Uterus (tissue), 4 donors: Measurements from ENCODE around the gene RALGPS1. TPM values are rescaled to one million over a fixed set of nuclear protein-coding genes. Genes with fewer than 3 reads are reported as not detected.
A peak's percentile ranks its signal among the peaks of the same experiment; 100 is the strongest.

Source experiments
- DNase-seq, 2 donors: peaks; one replicate each; pipeline ENCODE4 v3.0.0-alpha.2; 2019 to 2020
- H3K27ac ChIP-seq, 2 donors: fragments of 200-600 bp; sonication (generic); 1 replicate in 1 of 2; 2 replicates in 1 of 2; pipeline ENCODE4 v1.5.1; 2016 to 2018
- H3K27me3 ChIP-seq, 2 donors: fragments of 200-600 bp; sonication (generic); one replicate each; pipeline ENCODE4 v1.5.1; 2018 to 2019; ENCODE audit warnings: control low read depth in 1 of 2
- H3K36me3 ChIP-seq, 2 donors: fragments of 200-600 bp; sonication (generic); one replicate each; pipeline ENCODE4 v1.5.1; 2019; ENCODE audit warnings: control low read depth in 1 of 2
- H3K4me1 ChIP-seq, 2 donors: fragments of 200-600 bp; sonication (generic); one replicate each; pipeline ENCODE4 v1.5.1; 2018 to 2019; ENCODE audit warnings: control low read depth in 1 of 2
- H3K4me3 ChIP-seq, 2 donors: fragments of 200-600 bp; sonication (generic); 1 replicate in 1 of 2; 2 replicates in 1 of 2; pipeline ENCODE4 v1.5.1; 2018 to 2019; ENCODE audit warnings: mild to moderate bottlenecking in 1 of 2
- H3K9me3 ChIP-seq, 2 donors: fragments of 200-600 bp; sonication (generic); one replicate each; pipeline ENCODE4 v1.5.1; 2019; ENCODE audit warnings: control low read depth in 1 of 2
- POLR2A ChIP-seq, 2 donors: fragments of 450-650 bp; IDR thresholded peaks; one replicate each; pipeline ENCODE4 v1.6.1; 2016; ENCODE audit warnings: antibody characterized with exemption in 2 of 2, mild to moderate bottlenecking in 1 of 2, moderate library complexity in 1 of 2
- intact Hi-C: fragments of 100-400 bp; cut with DNase I; formaldehyde crosslinking; loops from one replicate; pipeline ENCODE4 v1.15.1; 2023; ENCODE audit warnings: low total_unique reads
- total RNA-seq, 4 donors: library from RNA; depleted of rRNA in 3 of 4; stranded (reverse); fragments of >200 nt in 3 of 4; gene quantifications; one replicate each; pipeline versions ENCODE4 v1.1.0 to v1.2.4, GENCODE V29; 2014 to 2023
- TF ChIP-seq, protein P1 (sequence below), 4 experiments: fragments of 200-600 bp in 2 of 4; fragments of 450-650 bp in 2 of 4; sonication (generic) in 2 of 4; IDR thresholded peaks; one replicate each; pipeline ENCODE4 v1.5.1; 2016 to 2019; ENCODE audit warnings: antibody characterized with exemption in 4 of 4, mild to moderate bottlenecking in 2 of 4, moderate library complexity in 1 of 4
- donor health status: DM: yes; HTN: yes; CAD: no.

The RALGPS1 gene
- total RNA-seq, 4 donors from 2014 or later: 8.5 to 16.7 (median 14.5) TPM

GRCh38 chr9:127129073-127129717 lies 214.6 kb downstream of the RALGPS1 start:
- H3K4me1 ChIP-seq: peaks cover 0 to 10% of the 10 kb centered on the region in 2 donors
- H3K36me3 ChIP-seq: no peaks in the 10 kb centered on the region
- H3K4me3 ChIP-seq: no peak overlapping the region
- no peak for DNase-seq
- peak overlapping the region; percentile 37 to 97 for H3K27ac ChIP-seq
- intact Hi-C loops: no loop called here
- no peaks in the 10 kb centered on the region for H3K27me3 ChIP-seq
- TF ChIP-seq, protein P1, sequence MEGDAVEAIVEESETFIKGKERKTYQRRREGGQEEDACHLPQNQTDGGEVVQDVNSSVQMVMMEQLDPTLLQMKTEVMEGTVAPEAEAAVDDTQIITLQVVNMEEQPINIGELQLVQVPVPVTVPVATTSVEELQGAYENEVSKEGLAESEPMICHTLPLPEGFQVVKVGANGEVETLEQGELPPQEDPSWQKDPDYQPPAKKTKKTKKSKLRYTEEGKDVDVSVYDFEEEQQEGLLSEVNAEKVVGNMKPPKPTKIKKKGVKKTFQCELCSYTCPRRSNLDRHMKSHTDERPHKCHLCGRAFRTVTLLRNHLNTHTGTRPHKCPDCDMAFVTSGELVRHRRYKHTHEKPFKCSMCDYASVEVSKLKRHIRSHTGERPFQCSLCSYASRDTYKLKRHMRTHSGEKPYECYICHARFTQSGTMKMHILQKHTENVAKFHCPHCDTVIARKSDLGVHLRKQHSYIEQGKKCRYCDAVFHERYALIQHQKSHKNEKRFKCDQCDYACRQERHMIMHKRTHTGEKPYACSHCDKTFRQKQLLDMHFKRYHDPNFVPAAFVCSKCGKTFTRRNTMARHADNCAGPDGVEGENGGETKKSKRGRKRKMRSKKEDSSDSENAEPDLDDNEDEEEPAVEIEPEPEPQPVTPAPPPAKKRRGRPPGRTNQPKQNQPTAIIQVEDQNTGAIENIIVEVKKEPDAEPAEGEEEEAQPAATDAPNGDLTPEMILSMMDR (IDR thresholded peaks at IDR 0.05): no peak
- no peak for TF ChIP-seq POLR2A (IDR thresholded peaks at IDR 0.05)
- H3K9me3 ChIP-seq: no peaks in the 10 kb centered on the region

GRCh38 chr9:127129718-127130085 lies 215.1 kb downstream of the RALGPS1 start:
- H3K27ac ChIP-seq: peak overlapping the region; percentile 37 to 97
- H3K4me3 ChIP-seq: no peak overlapping the region
- no peak for DNase-seq
- intact Hi-C loops: no loop called here
- no peaks in the 10 kb centered on the region for H3K36me3 ChIP-seq
- peaks cover under 1 to 12% of the 10 kb centered on the region in 2 donors for H3K4me1 ChIP-seq
- H3K9me3 ChIP-seq: no peaks in the 10 kb centered on the region
- TF ChIP-seq, protein P1 (IDR thresholded peaks at IDR 0.05): no peak
- TF ChIP-seq POLR2A (IDR thresholded peaks at IDR 0.05): no peak
- no peaks in the 10 kb centered on the region for H3K27me3 ChIP-seq

DNA sequence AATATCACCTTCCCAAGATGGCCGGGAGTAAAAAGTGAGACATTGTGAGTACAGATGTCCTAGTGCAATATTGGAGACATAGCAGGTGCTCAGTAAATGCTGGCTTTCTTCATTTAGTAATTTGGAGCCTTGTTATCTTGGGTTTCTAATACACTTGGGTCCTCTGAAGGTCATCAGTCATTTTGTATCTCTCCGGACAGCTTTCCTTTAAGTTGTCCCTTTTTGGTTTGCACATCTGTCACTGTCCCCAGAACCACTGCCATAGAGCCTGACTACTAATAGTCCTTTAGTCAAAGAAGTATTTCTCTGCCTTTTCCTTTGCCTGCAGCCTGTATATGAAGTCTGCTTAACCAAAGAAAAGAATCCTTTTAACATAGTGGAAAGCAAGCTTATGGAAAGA lies 215.7 kb downstream of the RALGPS1 start:
- intact Hi-C loops: no loop called here
- DNase-seq: no peak
- Histone ChIP-seq H3K4me3 (no peak overlapping the region), H3K27ac (peak overlapping the region in 1 of 2 donors; percentile 97), H3K4me1 (peaks cover 6 to 18% of the 10 kb centered on the region in 2 donors), H3K27me3 (no peaks in the 10 kb centered on the region), H3K36me3 (no peaks in the 10 kb centered on the region), H3K9me3 (no peaks in the 10 kb centered on the region)
- TF ChIP-seq, protein P1 (IDR thresholded peaks at IDR 0.05): no peak
- no peak for TF ChIP-seq POLR2A (IDR thresholded peaks at IDR 0.05)

GRCh38 chr9:127130661-127131538 lies 216.3 kb downstream of the RALGPS1 start:
- no peaks in the 10 kb centered on the region for H3K36me3 ChIP-seq
- H3K4me3 ChIP-seq: no peak overlapping the region
- DNase-seq: peak; percentile 70 to 77
- H3K27me3 ChIP-seq: no peaks in the 10 kb centered on the region
- TF ChIP-seq POLR2A (IDR thresholded peaks at IDR 0.05): no peak
- TF ChIP-seq, protein P1 (IDR thresholded peaks at IDR 0.05): no peak
- no peaks in the 10 kb centered on the region for H3K9me3 ChIP-seq
- intact Hi-C loops: no loop called here
- peaks cover 7 to 22% of the 10 kb centered on the region in 2 donors for H3K4me1 ChIP-seq
- H3K27ac ChIP-seq: peak overlapping the region; percentile 84 to 97

GRCh38 chr9:127131871-127132270 lies 217.3 kb downstream of the RALGPS1 start:
- H3K9me3 ChIP-seq: no peaks in the 10 kb centered on the region
- TF ChIP-seq, protein P1 (IDR thresholded peaks at IDR 0.05): no peak
- TF ChIP-seq POLR2A (IDR thresholded peaks at IDR 0.05): no peak
- DNase-seq: peak in 1 of 2 donors; percentile 25

More at GRCh38 chr9:127131871-127132270, 217.3 kb downstream of the RALGPS1 start:
- H3K4me1 ChIP-seq: peaks cover 7 to 22% of the 10 kb centered on the region in 2 donors
- H3K4me3 ChIP-seq: no peak overlapping the region
- H3K36me3 ChIP-seq: no peaks in the 10 kb centered on the region
- intact Hi-C loops: no loop called here
- H3K27me3 ChIP-seq: no peaks in the 10 kb centered on the region
- peak overlapping the region; percentile 84 to 97 for H3K27ac ChIP-seq
